ENCODE measurements around the gene AGBL3.

Gene AGBL3

DNA sequence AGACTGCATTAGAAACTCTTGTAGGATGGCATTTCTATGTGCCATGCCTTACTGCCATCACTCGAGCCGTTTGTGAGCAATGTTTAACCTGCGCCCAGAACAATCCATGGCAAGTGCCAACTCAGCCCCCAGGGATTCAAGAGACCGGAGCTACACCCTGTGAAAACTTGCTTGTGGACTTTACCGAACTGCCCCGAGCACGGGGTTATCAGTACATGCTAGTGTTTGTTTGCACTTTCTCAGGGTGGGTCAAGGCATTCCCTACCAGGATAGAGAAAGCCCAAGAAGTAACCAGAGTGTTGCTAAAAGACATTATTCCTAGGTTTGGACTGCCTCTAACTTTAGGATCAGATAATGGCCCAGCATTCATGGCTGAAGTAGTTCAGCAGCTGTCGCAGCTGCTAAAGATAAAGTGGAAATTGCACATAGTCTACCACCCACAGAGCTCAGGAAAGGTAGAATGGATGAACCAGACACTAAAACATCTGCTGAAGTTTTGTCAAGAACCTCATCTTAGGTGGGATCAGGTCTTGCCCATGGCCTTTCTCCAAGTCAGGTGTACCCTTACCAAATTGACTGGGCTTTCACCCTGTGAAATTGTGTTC lies 193.1 kb downstream of the AGBL3 start:
- no peak for TF ChIP-seq CTCF (IDR thresholded peaks at IDR 0.05; ENCODE audit: insufficient read depth, missing control alignments)
- FAIRE-seq: no peak

GRCh38 chr7:135180122-135180521 lies 193.8 kb downstream of the AGBL3 start:
- FAIRE-seq (no peak), DNase-seq (ENCODE audit: insufficient read length, low spot score) (no peak)
- no peak for TF ChIP-seq CTCF (IDR thresholded peaks at IDR 0.05; ENCODE audit: insufficient read depth, missing control alignments)

More for the DNA sequence above, 193.1 kb downstream of the AGBL3 start:
- no peak for DNase-seq (ENCODE audit: insufficient read length, low spot score)

- DNase-seq (ENCODE audit: insufficient read length, low spot score) (no peak), FAIRE-seq (no peak)
- TF ChIP-seq CTCF (IDR thresholded peaks at IDR 0.05; ENCODE audit: insufficient read depth, missing control alignments): no peak
These were observed 195.1 kb downstream of the AGBL3 start for GRCh38 chr7:135181261-135181928.

- no peak for DNase-seq (ENCODE audit: insufficient read length, low spot score)
- no peak for FAIRE-seq
- TF ChIP-seq CTCF (IDR thresholded peaks at IDR 0.05; ENCODE audit: insufficient read depth, missing control alignments): no peak
These were observed 195.8 kb downstream of the AGBL3 start for GRCh38 chr7:135181929-135182678.

GRCh38 chr7:135183478-135183877 lies 197.2 kb downstream of the AGBL3 start:
- FAIRE-seq (no peak), DNase-seq (ENCODE audit: insufficient read length, low spot score) (no peak)
- TF ChIP-seq CTCF (IDR thresholded peaks at IDR 0.05; ENCODE audit: insufficient read depth, missing control alignments): no peak

DNA sequence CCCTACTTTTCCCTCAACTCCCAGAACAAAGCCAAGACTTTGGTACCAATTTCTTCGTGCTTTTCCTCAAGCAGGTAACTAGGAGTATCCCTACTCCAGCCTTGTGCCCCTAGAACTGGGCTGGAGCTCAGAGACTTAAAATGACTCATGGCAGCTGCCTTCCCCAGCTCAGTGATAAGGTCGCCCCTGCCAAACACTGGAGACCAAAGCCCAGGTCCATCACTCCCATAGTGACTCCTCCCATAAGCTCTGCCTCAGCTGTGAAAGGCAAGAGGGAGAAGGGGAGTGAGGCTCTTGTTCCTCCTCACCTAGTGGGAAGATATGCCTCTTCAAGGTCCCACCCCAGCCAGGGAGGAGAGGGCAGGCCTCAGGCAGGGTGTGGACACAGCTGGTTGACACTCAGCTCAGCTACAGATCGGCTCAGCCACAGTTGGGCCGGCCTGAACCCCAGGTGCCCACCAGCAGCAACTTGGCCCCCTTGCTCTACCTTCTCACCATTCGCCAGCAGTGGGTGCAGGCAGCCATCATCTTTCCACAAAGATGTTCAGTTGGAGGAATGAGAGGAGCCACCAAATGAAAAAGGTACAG lies 198.0 kb downstream of the AGBL3 start:
- TF ChIP-seq CTCF (IDR thresholded peaks at IDR 0.05; ENCODE audit: insufficient read depth, missing control alignments): no peak
- FAIRE-seq (no peak), DNase-seq (ENCODE audit: insufficient read length, low spot score) (no peak)

Data from D721Med (cell line).